Measurements from ENCODE around the gene PPP1R9A.

PPP1R9A gene

GRCh38 chr7:94933256-94933990, 26.0 kb downstream of the PPP1R9A start:
- DNase-seq = no peak
- no peak for TF ChIP-seq POLR2A (IDR thresholded peaks at IDR 0.05; ENCODE audit: low read length)
- no peak for TF ChIP-seq GATA1 (IDR thresholded peaks at IDR 0.05; ENCODE audit: low read depth, low read length)

- TF ChIP-seq GATA1 (IDR thresholded peaks at IDR 0.05; ENCODE audit: low read depth, low read length) (no peak), POLR2A (IDR thresholded peaks at IDR 0.05; ENCODE audit: low read length) (no peak)
- no peak for DNase-seq
These were observed 32.0 kb downstream of the PPP1R9A start for GRCh38 chr7:94939395-94939794.

DNA sequence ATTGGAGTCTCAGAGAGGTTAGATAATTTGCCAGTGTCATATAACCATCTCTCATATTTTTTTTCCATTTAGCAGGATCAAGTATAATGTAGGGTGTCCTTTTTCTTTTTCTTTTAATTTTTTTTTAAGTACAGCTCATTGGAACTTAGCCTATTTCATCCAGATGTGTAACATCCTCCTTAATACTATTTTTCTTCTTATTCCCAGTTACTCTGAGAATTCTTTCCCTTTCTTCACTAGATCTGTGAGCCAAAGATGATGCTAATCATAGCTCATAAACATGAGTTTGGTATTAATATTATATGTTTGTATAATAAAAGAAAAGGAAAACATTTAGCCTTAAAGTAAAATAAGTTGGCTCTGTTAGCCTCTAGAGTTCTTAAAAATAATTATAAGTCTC, 32.8 kb downstream of the PPP1R9A start:
- no peak for DNase-seq
- TF ChIP-seq GATA1 (IDR thresholded peaks at IDR 0.05; ENCODE audit: low read depth, low read length) (no peak), POLR2A (IDR thresholded peaks at IDR 0.05; ENCODE audit: low read length) (no peak)

DNA sequence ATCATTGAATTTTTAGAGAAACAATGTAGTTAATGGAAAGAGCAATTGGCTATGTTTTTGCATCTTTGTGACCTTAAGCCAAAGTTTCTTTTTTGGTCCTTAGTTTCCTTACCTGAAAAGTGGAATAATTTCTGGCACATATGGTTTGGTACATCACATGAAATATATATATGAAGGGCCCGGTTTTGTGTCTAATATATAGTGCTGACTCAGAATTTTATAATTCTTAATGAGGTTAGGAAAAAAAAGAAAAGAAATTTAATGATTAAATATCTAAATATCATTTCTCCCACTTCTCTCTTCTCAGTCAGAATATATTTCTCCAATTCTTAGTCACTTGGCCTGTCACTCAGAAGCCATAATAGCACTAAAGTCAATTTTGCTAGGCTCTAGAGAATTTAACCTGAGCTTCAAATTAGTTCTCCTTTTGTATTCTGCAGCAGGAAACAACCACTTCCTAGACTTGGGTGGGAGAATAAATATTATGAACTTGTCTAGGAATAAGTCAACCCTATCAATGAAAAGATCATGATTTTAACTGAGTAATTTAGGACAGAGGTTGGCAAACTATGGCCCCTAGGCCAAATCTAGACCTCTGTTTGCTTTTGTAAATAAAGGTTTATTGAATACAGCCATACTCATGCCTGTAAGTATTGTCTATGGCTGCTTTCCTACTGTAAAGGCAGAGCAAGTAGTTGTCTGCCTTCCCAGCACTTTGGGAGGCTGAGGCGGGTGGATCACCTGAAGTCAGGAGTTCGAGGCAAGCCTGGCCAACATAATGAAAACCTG, 34.6 kb downstream of the PPP1R9A start:
- no peak for TF ChIP-seq GATA1 (IDR thresholded peaks at IDR 0.05; ENCODE audit: low read depth, low read length)
- TF ChIP-seq POLR2A (IDR thresholded peaks at IDR 0.05; ENCODE audit: low read length) = no peak
- no peak for DNase-seq

- no peak for DNase-seq
- no peak for TF ChIP-seq POLR2A (IDR thresholded peaks at IDR 0.05; ENCODE audit: low read length)
- TF ChIP-seq GATA1 (IDR thresholded peaks at IDR 0.05; ENCODE audit: low read depth, low read length) = no peak
These were observed 35.7 kb downstream of the PPP1R9A start for GRCh38 chr7:94943134-94943533.

DNA sequence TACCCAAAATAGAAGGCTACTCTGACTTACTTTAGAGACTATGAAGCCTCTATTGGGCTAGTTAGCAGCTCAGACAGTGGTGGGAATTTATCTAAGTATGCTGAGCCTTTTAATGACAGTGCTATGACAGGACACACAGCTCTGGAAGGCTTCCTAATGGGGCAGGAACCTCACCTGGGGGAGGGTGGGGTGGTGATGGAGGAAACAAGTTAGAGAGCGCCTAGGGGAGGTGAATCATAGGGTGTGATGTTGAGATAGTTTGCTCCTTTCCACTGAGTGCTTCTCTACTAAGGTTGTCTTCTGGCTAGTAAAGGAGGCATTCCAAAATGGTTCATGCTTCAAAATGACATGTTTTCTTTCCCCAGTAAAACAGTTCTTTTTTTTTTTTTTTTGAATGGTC, 42.1 kb downstream of the PPP1R9A start:
- DNase-seq = no peak
- TF ChIP-seq GATA1 (IDR thresholded peaks at IDR 0.05; ENCODE audit: low read depth, low read length) = no peak
- TF ChIP-seq POLR2A (IDR thresholded peaks at IDR 0.05; ENCODE audit: low read length) = no peak

GRCh38 chr7:94955807-94956206, 48.4 kb downstream of the PPP1R9A start:
- no peak for TF ChIP-seq GATA1 (IDR thresholded peaks at IDR 0.05; ENCODE audit: low read depth, low read length)
- no peak for TF ChIP-seq POLR2A (IDR thresholded peaks at IDR 0.05; ENCODE audit: low read length)
- DNase-seq = no peak

GRCh38 chr7:94957061-94957460, 49.7 kb downstream of the PPP1R9A start:
- no peak for DNase-seq
- TF ChIP-seq GATA1 (IDR thresholded peaks at IDR 0.05; ENCODE audit: low read depth, low read length) = no peak

GRCh38 chr7:94962661-94963060, 55.3 kb downstream of the PPP1R9A start:
- no peak for TF ChIP-seq GATA1 (IDR thresholded peaks at IDR 0.05; ENCODE audit: low read depth, low read length)
- no peak for TF ChIP-seq POLR2A (IDR thresholded peaks at IDR 0.05; ENCODE audit: low read length)
- DNase-seq = no peak

- no peak for DNase-seq
- TF ChIP-seq GATA1 (IDR thresholded peaks at IDR 0.05; ENCODE audit: low read depth, low read length) (no peak), POLR2A (IDR thresholded peaks at IDR 0.05; ENCODE audit: low read length) (no peak)
These were observed 62.2 kb downstream of the PPP1R9A start for GRCh38 chr7:94969434-94970084.

DNA sequence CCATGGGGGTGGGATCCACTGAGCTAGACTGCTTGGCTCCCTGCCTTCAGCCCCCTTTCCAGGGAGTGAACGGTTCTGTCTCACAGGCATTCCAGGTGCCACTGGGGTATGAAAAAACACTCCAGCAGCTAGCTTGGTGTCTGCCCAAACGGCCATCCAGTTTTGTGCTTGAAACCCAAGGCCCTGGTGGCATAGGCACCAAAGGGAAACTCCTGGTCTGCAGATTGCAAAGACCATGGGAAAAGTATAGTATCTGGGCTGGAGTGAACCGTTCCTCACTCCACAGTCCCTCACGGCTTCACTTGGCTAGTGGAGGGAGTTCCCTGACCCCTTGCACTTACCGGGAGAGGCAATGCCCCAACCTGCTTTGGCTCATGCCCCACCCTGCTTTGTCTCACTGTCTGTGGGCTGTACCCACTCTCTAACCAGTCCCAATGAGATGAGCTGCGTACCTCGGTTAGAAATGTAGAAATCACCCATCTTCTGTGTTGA, 62.7 kb downstream of the PPP1R9A start:
- TF ChIP-seq POLR2A (IDR thresholded peaks at IDR 0.05; ENCODE audit: low read length) (no peak), GATA1 (IDR thresholded peaks at IDR 0.05; ENCODE audit: low read depth, low read length) (no peak)
- DNase-seq = no peak

DNA sequence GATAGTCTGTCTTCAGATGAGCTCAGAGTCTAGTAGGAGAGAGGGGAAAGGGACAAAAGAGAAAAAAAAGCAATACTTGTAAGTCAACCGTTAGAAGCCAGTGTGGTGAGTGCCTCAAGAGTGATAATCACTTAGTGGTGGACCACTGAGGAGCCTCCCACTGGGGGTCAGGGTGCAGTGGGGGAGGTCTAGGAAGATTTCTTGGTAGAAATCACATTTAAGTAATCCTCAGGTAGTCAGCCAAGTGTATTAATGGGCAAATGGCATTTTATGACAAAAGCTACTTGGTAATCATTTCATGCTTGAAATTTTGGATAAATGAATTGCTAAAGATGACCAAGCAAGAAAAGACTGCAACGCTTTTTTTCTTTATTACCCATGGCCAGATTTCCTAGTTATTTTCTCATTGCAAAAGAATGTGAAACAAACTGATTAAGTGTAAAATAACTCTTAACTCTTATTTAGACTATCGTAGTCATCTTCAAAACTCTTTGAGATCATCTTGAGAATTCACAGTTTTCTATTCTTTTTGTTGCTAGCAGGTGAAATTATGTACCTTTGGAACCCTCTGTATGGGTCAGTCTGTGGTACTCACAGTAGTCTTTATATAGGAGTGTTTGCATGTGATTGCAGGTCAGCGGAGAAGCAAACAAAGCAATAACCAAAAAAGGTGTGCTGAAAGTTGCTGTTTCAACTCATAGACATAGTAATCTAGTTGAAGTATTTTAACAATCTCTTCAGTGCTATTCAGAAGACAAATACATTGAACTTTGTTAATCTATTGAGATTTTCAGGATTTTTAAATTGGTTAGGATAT, 63.9 kb downstream of the PPP1R9A start:
- TF ChIP-seq GATA1 (IDR thresholded peaks at IDR 0.05; ENCODE audit: low read depth, low read length) = no peak
- TF ChIP-seq POLR2A (IDR thresholded peaks at IDR 0.05; ENCODE audit: low read length) = no peak
- no peak for DNase-seq

DNA sequence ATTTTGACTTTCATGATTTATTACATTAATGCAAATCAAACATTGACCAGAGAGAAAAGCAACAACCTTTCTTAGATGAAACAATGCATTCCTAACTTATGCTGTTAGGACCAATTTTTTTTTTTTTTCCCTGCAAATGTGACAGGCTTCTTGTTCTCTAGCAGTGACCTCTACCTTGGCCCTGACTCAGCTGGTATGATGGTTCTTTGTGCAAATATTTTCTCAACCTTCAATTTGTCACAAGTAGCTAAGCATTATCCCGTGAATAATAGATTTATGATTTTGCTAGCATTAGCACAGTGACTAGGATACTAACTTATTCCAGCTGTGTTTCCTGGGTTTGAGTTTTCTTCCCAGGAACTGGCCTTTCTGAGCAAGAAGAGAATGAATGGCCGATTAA, 64.9 kb downstream of the PPP1R9A start:
- no peak for DNase-seq
- TF ChIP-seq POLR2A (IDR thresholded peaks at IDR 0.05; ENCODE audit: low read length) (no peak), GATA1 (IDR thresholded peaks at IDR 0.05; ENCODE audit: low read depth, low read length) (no peak)

All from erythroblast (primary cell).